ENCODE data around the gene HSD3B1.

GRCh38 chr1:119551218-119551617, 44.2 kb downstream of the HSD3B1 start:
- TF ChIP-seq CTCF (IDR thresholded peaks at IDR 0.05), result no peak
- no peak for TF ChIP-seq RAD21 (conservative IDR thresholded peaks at IDR 0.05 in 1 of 2, IDR thresholded peaks at IDR 0.05 in 1 of 2)
- TF ChIP-seq RFX5 (IDR thresholded peaks at IDR 0.05), result no peak
- no peak for TF ChIP-seq REST (IDR thresholded peaks at IDR 0.05)
- no peak for TF ChIP-seq EP300 (IDR thresholded peaks at IDR 0.05)
- TF ChIP-seq HDAC2 (IDR thresholded peaks at IDR 0.05), result no peak
- no peak for TF ChIP-seq SREBF2 (IDR thresholded peaks at IDR 0.05)
- TF ChIP-seq MAX (IDR thresholded peaks at IDR 0.05), result no peak
- TF ChIP-seq HOXA7 (CRISPR knock-in tag; IDR thresholded peaks at IDR 0.05), result no peak
- TF ChIP-seq CHD2 (IDR thresholded peaks at IDR 0.05; ENCODE audit: low read length, partially characterized antibody), result no peak
- TF ChIP-seq ZC3H11A (IDR thresholded peaks at IDR 0.05), result no peak
- no peak for TF ChIP-seq CHD4 (IDR thresholded peaks at IDR 0.05; ENCODE audit: borderline replicate concordance)
- TF ChIP-seq CBX8 (IDR thresholded peaks at IDR 0.05), result no peak

Data from A549 (cell line).